Stimulated activated CD8-positive, alpha-beta memory T cell treated with anti-CD3 and anti-CD28 coated beads, Interleukin-2, amount 100 ng/mL, for 48 hours (primary cell): Measurements from ENCODE around the gene CDYL2.
"Not testable (repeated sequence)": the region's sequence is repeated elsewhere in the genome, so short reads cannot be mapped to it uniquely, and the experiment has no call there.

Experiments used
- DNase-seq, 2 donors: peaks; one replicate each; pipeline ENCODE4 v3.0.0-alpha.2; 2020; ENCODE audit warnings: low read depth in 2 of 2

Gene CDYL2

GRCh38 chr16:80744856-80745255 lies 59.5 kb downstream of the CDYL2 start:
- no peak for DNase-seq

GRCh38 chr16:80743772-80744171 lies 60.6 kb downstream of the CDYL2 start:
- no peak for DNase-seq

GRCh38 chr16:80743273-80743672 lies 61.1 kb downstream of the CDYL2 start:
- DNase-seq: no peak

GRCh38 chr16:80742331-80742730 lies 62.1 kb downstream of the CDYL2 start:
- no peak for DNase-seq

GRCh38 chr16:80741724-80742123 lies 62.7 kb downstream of the CDYL2 start:
- no peak for DNase-seq

- peak in 1 of 2 donors; percentile 5 for DNase-seq
Observed at GRCh38 chr16:80739523-80739922, 64.9 kb downstream of the CDYL2 start.

- no peak for DNase-seq
Observed at GRCh38 chr16:80738521-80738920, 65.9 kb downstream of the CDYL2 start.

GRCh38 chr16:80735846-80736245 lies 68.6 kb downstream of the CDYL2 start:
- DNase-seq: no peak

- DNase-seq: no peak
Observed at GRCh38 chr16:80733407-80733806, 71.0 kb downstream of the CDYL2 start.

- DNase-seq: no peak
Observed at GRCh38 chr16:80731915-80732314, 72.5 kb downstream of the CDYL2 start.

GRCh38 chr16:80727066-80727763 lies 77.2 kb downstream of the CDYL2 start:
- DNase-seq: not testable (repeated sequence)

GRCh38 chr16:80725566-80726162 lies 78.7 kb downstream of the CDYL2 start:
- no peak for DNase-seq

GRCh38 chr16:80723981-80724380 lies 80.4 kb downstream of the CDYL2 start:
- no peak for DNase-seq

GRCh38 chr16:80723091-80723490 lies 81.3 kb downstream of the CDYL2 start:
- no peak for DNase-seq

- DNase-seq: no peak
Observed at GRCh38 chr16:80720804-80721371, 83.5 kb downstream of the CDYL2 start.

GRCh38 chr16:80719573-80719972 lies 84.8 kb downstream of the CDYL2 start:
- DNase-seq: no peak

GRCh38 chr16:80718480-80719220 lies 85.7 kb downstream of the CDYL2 start:
- no peak for DNase-seq

- DNase-seq: no peak
Observed at GRCh38 chr16:80717611-80718010, 86.8 kb downstream of the CDYL2 start.

GRCh38 chr16:80716564-80717139 lies 87.7 kb downstream of the CDYL2 start:
- no peak for DNase-seq

- no peak for DNase-seq
Observed at GRCh38 chr16:80711406-80711805, 93.0 kb downstream of the CDYL2 start.

- no peak for DNase-seq
Observed at GRCh38 chr16:80710918-80711317, 93.5 kb downstream of the CDYL2 start.

GRCh38 chr16:80708823-80709222 lies 95.6 kb downstream of the CDYL2 start:
- no peak for DNase-seq
